NOMO-1 treated with dmso at 0.1 percent for 144 hours (cell line): ENCODE data around the gene COL3A1.

Source experiments
- DNase-seq: peaks from one replicate; lab custom pipeline; 2025; ENCODE audit not compliant: unreplicated experiment; lab: John Stamatoyannopoulos, UW

COL3A1 gene

GRCh38 chr2:188974164-188974563 is at the start of gene COL3A1:
TSS of gene COL3A1 (plus strand) at chr2:188974373. CDS start at chr2:188974490, 117 bp downstream.
- no peak for DNase-seq

- no peak for DNase-seq
Measured at GRCh38 chr2:188928643-188929042, 45.5 kb upstream of the COL3A1 start.

GRCh38 chr2:188931361-188931760 is 42.8 kb upstream of the COL3A1 start:
- no peak for DNase-seq

GRCh38 chr2:188937228-188938220 is 36.6 kb upstream of the COL3A1 start:
- DNase-seq, result no peak

GRCh38 chr2:188940171-188940570 is 34.0 kb upstream of the COL3A1 start:
- no peak for DNase-seq

GRCh38 chr2:188944442-188944841 is 29.7 kb upstream of the COL3A1 start:
- DNase-seq, result no peak

GRCh38 chr2:188949046-188949818 is 24.9 kb upstream of the COL3A1 start:
- DNase-seq, result no peak

- DNase-seq, result no peak
Measured at GRCh38 chr2:188952901-188953300, 21.3 kb upstream of the COL3A1 start.

- DNase-seq, result no peak
Measured at GRCh38 chr2:188956290-188956689, 17.9 kb upstream of the COL3A1 start.

GRCh38 chr2:188956961-188957360 is 17.2 kb upstream of the COL3A1 start:
- no peak for DNase-seq

- no peak for DNase-seq
Measured at GRCh38 chr2:188957646-188958045, 16.5 kb upstream of the COL3A1 start.

GRCh38 chr2:188963741-188964140 is 10.4 kb upstream of the COL3A1 start:
- DNase-seq, result no peak

- no peak for DNase-seq
Measured at GRCh38 chr2:188964976-188965546, 9.1 kb upstream of the COL3A1 start.

- DNase-seq, result no peak
Measured at GRCh38 chr2:188965563-188965962, 8.6 kb upstream of the COL3A1 start.

- DNase-seq, result no peak
Measured at GRCh38 chr2:188966079-188966571, 8.0 kb upstream of the COL3A1 start.

- no peak for DNase-seq
Measured at GRCh38 chr2:188966728-188967440, 7.3 kb upstream of the COL3A1 start.

GRCh38 chr2:188969236-188969635 is 4.9 kb upstream of the COL3A1 start:
- no peak for DNase-seq

GRCh38 chr2:188969651-188970050 is 4.5 kb upstream of the COL3A1 start:
- DNase-seq, result no peak

- DNase-seq, result no peak
Measured at GRCh38 chr2:188970211-188970610, 4.0 kb upstream of the COL3A1 start.

GRCh38 chr2:188971432-188971861 is 2.7 kb upstream of the COL3A1 start:
- DNase-seq, result no peak

GRCh38 chr2:188973641-188974040 is 532 bp upstream of the COL3A1 start:
- no peak for DNase-seq
